SK-N-MC (cell line): ENCODE measurements around the gene KIAA1217.

Experiments
- DNase-seq: peaks from one replicate; pipeline ENCODE4 v3.0.0-alpha.2; 2011; ENCODE audit warnings: low read depth, low spot score
- H3K27ac ChIP-seq: fragments of 200-600 bp; sonication (generic); 2 replicates; pipeline ENCODE4 v1.5.1; 2016; ENCODE audit warnings: mixed run types
- H3K36me3 ChIP-seq: fragments of 200-600 bp; sonication (generic); 2 replicates; pipeline ENCODE4 v1.6.1; 2017; ENCODE audit warnings: antibody characterized with exemption, low read length, mixed read lengths; ENCODE audit not compliant: insufficient read depth
- H3K4me3 ChIP-seq: fragments of 200-600 bp; sonication (generic); 2 replicates; pipeline ENCODE4 v1.5.1; 2016
- H3K9ac ChIP-seq: fragments of 200-600 bp; sonication (generic); 2 replicates; pipeline ENCODE4 v1.8.0; 2017; ENCODE audit warnings: mixed run types, mixed read lengths; ENCODE audit not compliant: insufficient read length
- H3K9me3 ChIP-seq: fragments of 200-600 bp; sonication (generic); 2 replicates; pipeline ENCODE4 v1.6.1; 2017; ENCODE audit warnings: low read depth, mild to moderate bottlenecking, antibody characterized with exemption, low read length, moderate library complexity, mixed read lengths
- EZH2 ChIP-seq: fragments of 200-600 bp; sonication (generic); IDR thresholded peaks from one replicate; pipeline ENCODE4 v1.6.1; 2017; ENCODE audit warnings: antibody characterized with exemption
- FOXP2 ChIP-seq: optimal IDR thresholded peaks from 2 replicates; pipeline ENCODE3; 2011; ENCODE audit warnings: mild to moderate bottlenecking, moderate library complexity; ENCODE audit not compliant: insufficient read depth; ENCODE audit errors: extremely low read length, control extremely low read depth
- POLR2AphosphoS5 ChIP-seq: IDR thresholded peaks from 2 replicates; pipeline ENCODE4 v1.6.1; 2012; ENCODE audit warnings: mild to moderate bottlenecking, low read depth, low read length, borderline replicate concordance

The KIAA1217 gene

GRCh38 chr10:24305551-24306506 lies 96.9 kb downstream of the KIAA1217 start:
- Histone ChIP-seq H3K9me3 (no peaks in the 10 kb centered on the region), H3K27ac (no peak overlapping the region), H3K9ac (no peak overlapping the region), H3K36me3 (no peaks in the 10 kb centered on the region), H3K4me3 (no peak overlapping the region)
- TF ChIP-seq EZH2: no peak
- no peak for TF ChIP-seq POLR2AphosphoS5
- TF ChIP-seq FOXP2: no peak
- no peak for DNase-seq

- no peak overlapping the region for H3K27ac ChIP-seq
- H3K36me3 ChIP-seq: no peaks in the 10 kb centered on the region
- no peak overlapping the region for H3K9ac ChIP-seq
- no peaks in the 10 kb centered on the region for H3K9me3 ChIP-seq
- no peak for DNase-seq
- H3K4me3 ChIP-seq: no peak overlapping the region
- TF ChIP-seq FOXP2 (no peak), POLR2AphosphoS5 (no peak), EZH2 (no peak)
These were observed 97.6 kb downstream of the KIAA1217 start for GRCh38 chr10:24306507-24306875.

GRCh38 chr10:24307116-24307515 lies 98.2 kb downstream of the KIAA1217 start:
- no peak overlapping the region for H3K27ac ChIP-seq
- H3K9me3 ChIP-seq: no peaks in the 10 kb centered on the region
- no peak for DNase-seq
- no peak overlapping the region for H3K4me3 ChIP-seq
- no peaks in the 10 kb centered on the region for H3K36me3 ChIP-seq
- TF ChIP-seq POLR2AphosphoS5 (no peak), FOXP2 (no peak), EZH2 (no peak)
- no peak overlapping the region for H3K9ac ChIP-seq

GRCh38 chr10:24307696-24308485 lies 99.0 kb downstream of the KIAA1217 start:
- Histone ChIP-seq H3K27ac (no peak overlapping the region), H3K4me3 (no peak overlapping the region), H3K9ac (no peak overlapping the region), H3K9me3 (no peaks in the 10 kb centered on the region), H3K36me3 (no peaks in the 10 kb centered on the region)
- DNase-seq: no peak
- TF ChIP-seq FOXP2 (no peak), EZH2 (no peak), POLR2AphosphoS5 (no peak)

GRCh38 chr10:24310104-24310503 lies 101.2 kb downstream of the KIAA1217 start:
- no peak for DNase-seq
- Histone ChIP-seq H3K27ac (no peak overlapping the region), H3K9me3 (no peaks in the 10 kb centered on the region), H3K9ac (no peak overlapping the region), H3K36me3 (no peaks in the 10 kb centered on the region), H3K4me3 (no peak overlapping the region)
- no peak for TF ChIP-seq POLR2AphosphoS5
- TF ChIP-seq EZH2: no peak
- no peak for TF ChIP-seq FOXP2

- no peak overlapping the region for H3K27ac ChIP-seq
- DNase-seq: no peak
- no peak overlapping the region for H3K9ac ChIP-seq
- no peak overlapping the region for H3K4me3 ChIP-seq
- TF ChIP-seq EZH2 (no peak), FOXP2 (no peak), POLR2AphosphoS5 (no peak)
- no peaks in the 10 kb centered on the region for H3K9me3 ChIP-seq
- H3K36me3 ChIP-seq: no peaks in the 10 kb centered on the region
These were observed 103.0 kb downstream of the KIAA1217 start for GRCh38 chr10:24311888-24312287.

- TF ChIP-seq FOXP2 (no peak), POLR2AphosphoS5 (no peak), EZH2 (no peak)
- DNase-seq: no peak
- H3K9ac ChIP-seq: no peak overlapping the region
- H3K9me3 ChIP-seq: no peaks in the 10 kb centered on the region
- H3K27ac ChIP-seq: no peak overlapping the region
- H3K4me3 ChIP-seq: no peak overlapping the region
- no peaks in the 10 kb centered on the region for H3K36me3 ChIP-seq
These were observed 104.3 kb downstream of the KIAA1217 start for GRCh38 chr10:24313283-24313682.

- TF ChIP-seq POLR2AphosphoS5 (no peak), EZH2 (no peak), FOXP2 (no peak)
- no peaks in the 10 kb centered on the region for H3K9me3 ChIP-seq
- H3K4me3 ChIP-seq: no peak overlapping the region
- no peak overlapping the region for H3K9ac ChIP-seq
- H3K27ac ChIP-seq: no peak overlapping the region
- H3K36me3 ChIP-seq: no peaks in the 10 kb centered on the region
- DNase-seq: no peak
These were observed 106.3 kb downstream of the KIAA1217 start for GRCh38 chr10:24315211-24315610.
